Activated CD4-positive, CD25-positive, alpha-beta regulatory T cell treated with anti-CD3 and anti-CD28 coated beads, Interleukin-2, amount 50 U/mL, for 72 hours (primary cell): ENCODE measurements around the gene MYLIP.
"Not testable (repeated sequence)": the region's sequence is repeated elsewhere in the genome, so short reads cannot be mapped to it uniquely, and the experiment has no call there.

Experiments
- DNase-seq: peaks from one replicate; pipeline ENCODE4 v3.0.0; 2021

Gene MYLIP

GRCh38 chr6:16146028-16146427, 17.1 kb downstream of the MYLIP start:
- DNase-seq, result no peak

DNA sequence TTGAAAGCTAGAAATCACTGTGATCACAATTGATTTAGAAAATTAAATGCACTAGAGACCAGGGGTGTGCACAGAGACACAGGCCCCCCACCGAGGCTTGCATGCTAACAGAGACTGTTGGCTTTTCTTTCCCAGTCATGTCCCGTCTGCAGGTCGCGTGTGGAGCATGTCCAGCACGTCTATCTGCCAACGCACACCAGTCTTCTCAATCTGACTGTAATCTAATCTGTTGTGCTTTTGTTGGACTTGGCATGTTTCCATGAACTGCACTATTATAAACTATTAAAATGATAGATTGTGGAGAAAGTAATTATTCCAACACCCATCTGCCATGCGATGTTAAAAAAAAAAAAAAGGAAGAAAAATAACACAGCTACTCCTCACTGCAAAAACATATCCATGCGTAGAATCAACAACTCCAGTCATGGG, 17.7 kb downstream of the MYLIP start:
- no peak for DNase-seq

DNA sequence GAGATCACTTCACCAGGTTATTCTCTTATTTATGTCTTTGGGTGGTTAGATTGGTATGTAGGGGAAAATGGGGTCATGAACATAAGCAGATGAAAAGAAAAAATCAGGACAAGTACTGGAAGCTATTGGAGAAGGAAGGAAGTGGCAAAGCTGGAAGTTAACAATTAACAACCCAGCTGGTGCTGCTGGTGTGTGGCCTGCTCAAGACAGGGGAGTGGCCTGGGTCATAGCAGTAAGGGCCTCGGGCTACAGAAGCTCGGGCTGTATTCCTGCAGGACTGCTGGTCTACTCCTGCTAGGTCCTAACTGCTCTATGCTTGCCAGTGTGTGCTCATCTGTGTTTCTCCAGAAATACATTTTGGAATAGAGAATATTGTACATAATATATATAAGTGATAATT, 19.6 kb downstream of the MYLIP start:
- no peak for DNase-seq

GRCh38 chr6:16149305-16149704, 20.4 kb downstream of the MYLIP start:
- DNase-seq, result no peak

DNA sequence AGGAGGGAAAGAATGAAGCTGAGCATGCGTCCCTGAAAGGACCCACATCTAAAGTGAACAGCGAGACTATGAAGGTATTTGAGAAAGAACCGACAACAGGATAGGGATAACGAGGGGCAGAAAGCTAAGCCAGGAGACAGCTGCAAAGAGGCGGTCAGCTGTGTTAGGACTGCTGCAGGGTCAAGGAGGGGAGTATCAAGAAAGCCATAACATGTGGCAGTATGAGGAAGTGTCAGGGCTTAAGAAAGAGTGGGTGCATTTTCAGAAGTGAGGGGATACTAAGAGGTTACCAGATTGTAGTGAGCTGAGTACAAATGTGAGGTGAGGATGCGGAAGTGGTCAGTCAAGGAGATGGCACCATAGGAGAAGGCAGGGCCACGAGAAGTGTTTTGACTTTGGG, 21.2 kb downstream of the MYLIP start:
- DNase-seq, result no peak

DNA sequence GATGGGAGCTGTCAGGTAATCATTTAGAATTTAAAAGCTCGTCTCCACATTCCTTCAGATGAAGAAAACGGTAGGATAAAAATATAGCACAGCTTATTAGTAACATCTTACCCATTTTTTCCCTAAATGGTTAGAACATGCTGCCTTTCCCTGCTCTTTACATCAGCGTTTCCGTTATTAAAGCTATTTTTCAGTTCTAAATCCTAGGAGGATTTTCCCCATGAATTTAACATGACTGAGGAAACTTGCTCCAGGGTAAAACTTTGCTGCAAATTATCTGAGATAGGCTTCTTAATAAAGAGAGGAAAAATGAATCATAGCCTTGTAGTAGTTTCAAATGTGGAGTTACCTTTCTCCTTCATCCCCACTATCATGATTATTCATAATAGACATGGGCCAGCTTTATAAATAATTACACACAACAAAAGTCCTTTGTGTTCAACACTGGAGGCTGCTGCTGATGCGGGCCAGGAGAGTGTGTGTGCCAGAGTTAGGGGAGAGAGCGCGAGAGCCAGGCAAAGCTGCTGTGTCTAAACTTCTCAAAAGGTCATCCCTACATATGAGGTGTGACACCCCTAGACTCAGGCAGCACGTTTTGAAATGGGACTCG, 24.4 kb downstream of the MYLIP start:
- DNase-seq, result no peak

- DNase-seq, result no peak
These were observed 26.0 kb downstream of the MYLIP start for GRCh38 chr6:16154904-16155303.

GRCh38 chr6:16157492-16157891, 28.6 kb downstream of the MYLIP start:
- DNase-seq, result no peak

DNA sequence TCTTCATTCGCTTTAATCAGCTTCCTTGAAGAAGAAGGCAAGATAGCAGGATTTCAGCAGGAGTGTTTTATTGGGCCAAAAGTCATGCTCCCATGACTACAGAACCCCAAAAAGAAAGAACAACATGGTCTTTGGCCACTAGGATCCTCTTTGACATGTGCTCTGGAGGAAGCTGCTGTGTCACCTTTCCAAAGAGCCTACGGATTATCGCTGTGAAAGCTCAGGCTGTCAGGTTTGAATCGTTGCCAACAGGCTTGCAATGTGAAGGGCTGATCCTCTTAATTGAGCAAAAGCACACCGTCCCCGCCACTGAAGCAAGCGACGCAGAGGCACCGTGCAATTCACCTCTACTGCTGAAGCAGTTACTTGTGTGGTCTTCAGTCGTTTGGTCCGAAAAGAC, 29.0 kb downstream of the MYLIP start:
- no peak for DNase-seq

DNA sequence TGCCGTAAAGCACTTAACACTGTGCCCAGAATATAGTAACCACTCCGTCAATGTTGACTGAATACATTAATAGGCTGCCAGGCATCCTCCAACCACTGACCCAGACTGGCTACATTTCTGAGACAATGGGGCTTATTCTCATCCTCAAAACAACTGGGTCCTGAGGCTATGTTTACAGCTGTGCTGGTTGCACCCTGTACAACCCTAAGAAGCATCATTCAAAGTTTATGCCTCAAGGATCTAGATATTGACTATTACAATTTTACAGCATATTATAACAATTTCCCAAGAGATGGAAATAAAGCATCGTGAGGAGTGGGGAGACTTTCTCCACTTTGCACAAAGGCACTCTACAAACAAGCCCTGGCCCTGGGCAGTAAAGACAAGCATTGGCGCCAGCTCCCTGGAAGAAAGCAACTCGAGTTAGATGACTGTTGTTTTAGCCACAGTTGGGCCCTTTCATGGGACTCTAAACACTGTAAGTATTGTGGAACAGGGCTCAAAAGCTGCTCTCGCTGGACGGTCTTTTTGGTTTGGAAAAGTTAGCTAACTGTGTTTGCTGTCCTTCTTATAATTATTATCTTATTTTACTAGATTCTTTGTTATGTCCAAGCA, 30.2 kb downstream of the MYLIP start:
- DNase-seq, result no peak

- no peak for DNase-seq
These were observed 31.9 kb downstream of the MYLIP start for GRCh38 chr6:16160794-16161193.

GRCh38 chr6:16162003-16162402, 33.1 kb downstream of the MYLIP start:
- DNase-seq, result no peak

- DNase-seq, result no peak
These were observed 34.2 kb downstream of the MYLIP start for GRCh38 chr6:16163066-16163465.

DNA sequence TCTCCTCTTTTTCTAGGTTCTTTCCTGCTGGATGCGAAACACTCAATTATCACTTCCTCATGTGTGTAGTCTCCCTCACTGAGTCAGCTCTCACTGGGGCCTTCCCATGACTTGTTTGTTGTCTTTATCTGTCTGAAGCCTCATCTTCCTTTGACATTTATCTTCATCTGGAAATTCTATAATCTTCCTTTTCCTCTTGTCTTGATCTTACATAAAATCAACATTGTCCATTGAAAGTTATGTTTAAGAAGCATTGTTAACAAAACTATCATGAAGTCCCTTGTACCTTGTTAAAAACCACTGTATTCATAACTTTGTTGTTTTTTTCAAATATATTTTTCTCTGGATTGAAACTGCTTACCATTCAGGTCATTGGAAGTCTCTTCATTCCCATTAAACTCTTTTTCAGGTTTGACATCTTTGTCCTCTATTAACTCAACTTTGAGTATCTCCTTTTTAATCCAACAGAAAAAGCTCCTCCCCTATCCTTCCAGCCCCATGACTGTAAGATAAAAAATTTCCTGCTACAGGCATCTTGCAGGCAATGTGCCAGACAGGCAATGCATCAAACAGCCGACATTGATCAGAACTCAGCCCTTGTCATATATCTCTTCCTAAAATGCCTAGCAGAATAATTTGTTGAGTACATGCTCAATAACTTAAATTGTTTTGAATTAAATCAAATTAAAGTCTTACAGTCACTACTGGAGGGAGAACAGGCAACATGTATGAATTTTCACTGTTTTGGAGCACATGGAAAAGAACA, 34.8 kb downstream of the MYLIP start:
- DNase-seq, result no peak

DNA sequence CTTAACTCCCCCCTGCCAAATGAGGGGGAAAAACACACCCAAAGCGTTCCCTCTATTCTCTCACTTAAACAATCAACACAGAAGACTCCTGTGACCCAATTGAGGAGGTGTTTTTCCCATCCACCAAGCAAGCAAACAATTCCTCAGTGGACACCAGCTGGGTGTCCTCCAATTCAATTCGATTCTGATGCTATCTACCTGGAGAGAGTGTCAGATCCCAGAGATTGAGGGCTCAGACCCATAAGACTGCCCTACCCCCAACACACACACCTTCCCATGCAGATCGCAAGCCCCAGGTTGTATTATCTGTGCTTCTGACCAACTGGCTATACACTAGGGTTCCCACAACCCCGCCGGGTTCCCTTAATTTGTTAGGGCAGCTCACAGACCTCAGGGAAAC, 36.8 kb downstream of the MYLIP start:
- no peak for DNase-seq

DNA sequence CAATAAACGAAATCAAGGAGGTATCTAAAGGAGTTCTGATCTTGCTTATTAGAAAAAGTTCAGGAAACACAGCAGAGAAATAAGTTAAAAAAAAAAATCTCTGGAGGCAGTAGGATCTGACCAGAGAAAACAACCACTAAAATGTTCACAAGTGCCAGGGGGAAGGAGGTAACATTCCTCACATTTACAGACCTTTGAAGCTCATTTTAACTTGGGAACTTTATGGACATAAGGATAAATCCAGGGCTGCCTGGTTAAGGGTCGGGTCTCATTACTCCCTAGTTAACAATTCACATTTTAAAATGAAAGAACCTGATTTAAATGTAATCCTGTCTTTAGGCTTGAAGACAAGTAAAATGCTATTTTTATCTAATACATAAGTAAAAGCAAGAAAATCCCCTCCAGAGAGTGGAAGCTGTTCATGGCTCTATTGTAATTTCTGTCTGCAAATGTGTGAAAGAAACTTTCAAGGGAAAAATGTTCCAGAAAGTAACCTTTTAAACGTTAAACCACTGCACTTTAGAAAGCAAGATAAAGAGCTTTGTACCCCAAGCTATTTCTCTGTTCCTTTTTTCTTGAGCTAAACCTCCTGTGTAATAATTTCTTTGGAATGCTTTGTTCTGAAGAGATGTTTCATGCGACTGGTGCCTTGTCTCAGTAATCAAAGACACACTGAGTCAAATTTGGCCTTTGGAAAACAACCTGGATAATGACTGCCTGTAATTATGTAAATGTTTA, 38.2 kb downstream of the MYLIP start:
- DNase-seq, result no peak

DNA sequence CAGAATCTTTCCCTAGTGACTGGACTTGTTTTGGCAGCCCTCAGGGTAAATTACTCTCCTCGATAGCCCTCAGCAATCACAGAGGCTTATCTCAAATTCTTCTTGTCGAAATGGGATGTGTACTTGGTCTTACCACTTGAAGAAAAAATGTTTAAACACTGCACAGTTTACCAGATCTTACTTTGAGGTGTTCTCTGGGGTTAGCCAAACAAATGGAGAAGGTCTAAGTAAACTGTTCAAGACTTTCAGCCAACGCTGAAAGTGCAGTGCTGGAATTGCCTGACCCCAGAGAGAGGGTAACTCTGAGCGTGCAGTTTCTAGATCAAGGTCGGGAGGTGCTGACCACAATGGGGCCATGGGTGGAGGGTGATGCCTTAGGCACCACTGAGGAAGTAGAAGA, 39.2 kb downstream of the MYLIP start:
- DNase-seq, result no peak

DNA sequence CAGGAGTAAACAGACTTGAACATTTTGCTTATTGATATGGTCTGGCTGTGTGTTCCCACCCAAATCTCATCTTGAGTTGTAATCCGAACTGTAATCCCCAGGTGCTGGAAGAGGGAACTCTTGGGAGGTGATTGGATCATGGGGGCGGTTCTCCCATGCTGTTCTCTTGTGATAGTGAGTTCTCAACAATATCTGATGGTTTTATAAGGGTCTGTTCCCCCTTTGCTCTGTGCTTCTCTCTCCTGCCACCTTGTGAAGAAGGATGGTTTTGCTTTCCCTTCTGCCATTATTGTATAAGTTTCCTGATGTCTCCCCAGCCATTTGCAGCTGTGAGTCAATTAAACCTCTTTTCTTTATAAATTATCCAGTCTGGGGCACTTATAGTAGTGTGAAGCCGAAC, 40.0 kb downstream of the MYLIP start:
- DNase-seq, result no peak

DNA sequence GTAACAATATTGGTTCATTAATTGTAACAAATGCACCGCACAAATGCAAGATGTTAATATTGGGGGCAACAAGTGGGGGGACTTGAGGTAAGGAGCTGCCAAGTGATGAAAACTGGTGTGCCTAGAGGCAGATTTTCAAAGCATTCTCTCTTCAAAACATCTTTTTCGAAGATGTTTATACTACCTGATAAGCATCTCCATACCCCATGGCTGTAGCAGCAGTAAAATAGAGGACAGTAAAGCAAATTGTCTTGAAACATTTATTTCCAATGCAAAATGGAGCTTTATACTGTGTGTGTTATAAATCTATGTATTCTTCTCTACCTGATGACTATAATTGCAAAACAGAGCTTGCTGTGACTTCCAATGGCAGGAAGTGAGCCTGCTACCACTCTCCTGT, 42.5 kb downstream of the MYLIP start:
- DNase-seq, result no peak

DNA sequence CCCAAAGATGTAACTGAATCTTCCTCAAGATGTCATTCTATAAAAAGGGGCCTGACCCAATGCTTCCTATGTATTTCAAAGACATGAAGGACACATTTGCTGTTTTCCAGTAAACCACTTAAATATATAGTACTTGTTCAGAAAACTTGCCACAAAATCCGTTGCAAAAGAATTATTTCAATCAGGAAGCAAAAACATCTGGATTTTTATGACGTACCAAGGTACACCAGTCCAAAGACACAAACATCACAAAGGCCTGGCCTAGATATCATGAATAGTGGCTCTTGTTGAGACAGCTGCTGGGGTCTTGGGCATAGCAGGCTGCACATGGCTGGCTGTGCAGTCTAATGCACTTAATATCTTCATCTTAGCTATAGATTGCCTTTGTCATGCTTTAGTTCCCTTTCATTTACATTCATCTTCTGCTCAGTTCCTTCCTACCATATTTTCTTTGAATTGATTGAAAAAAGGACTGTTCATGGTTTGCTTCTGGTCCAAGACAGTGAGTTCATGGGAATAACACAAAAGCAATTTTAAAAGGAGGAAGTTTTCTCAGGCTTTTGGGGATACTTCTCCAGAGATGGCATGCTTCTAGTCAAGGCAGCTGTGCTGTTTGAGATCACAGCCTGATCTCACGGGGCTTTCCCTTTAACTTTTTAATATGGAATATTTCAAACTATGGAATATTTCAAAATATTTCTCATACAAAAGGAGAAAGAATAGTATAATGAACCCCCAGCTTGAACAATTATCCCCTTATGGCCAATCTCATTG, 44.5 kb downstream of the MYLIP start:
- DNase-seq, result no peak

- no peak for DNase-seq
These were observed 45.7 kb downstream of the MYLIP start for GRCh38 chr6:16174416-16175078.

DNA sequence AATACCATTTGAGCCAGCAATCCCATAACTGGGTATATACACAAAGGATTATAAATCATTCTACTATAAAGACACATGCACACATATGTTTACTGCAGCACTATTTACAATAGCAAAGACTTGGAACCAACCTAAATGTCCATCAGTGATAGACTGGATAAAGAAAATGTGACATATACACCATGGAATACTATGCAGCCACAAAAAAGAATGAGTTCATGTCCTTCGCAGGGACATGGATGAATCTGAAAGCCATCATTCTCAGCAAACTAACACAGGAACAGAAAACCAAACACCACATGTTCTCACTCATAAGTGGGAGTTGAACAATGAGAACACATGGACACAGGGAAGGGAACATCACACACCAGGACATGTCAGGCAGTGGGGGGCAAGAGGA, 47.7 kb downstream of the MYLIP start:
- DNase-seq, result not testable (repeated sequence)
